Body of pancreas (tissue), 4 donors: ENCODE data around the gene MICAL2. TPM values are rescaled to one million over a fixed set of nuclear protein-coding genes. Genes with fewer than 3 reads are reported as not detected.

ENCODE experiments used
- ATAC-seq: fragments of 150-250 bp; one replicate; pipeline ENCODE4 v1.9.1; 2016
- DNase-seq, 4 donors: peaks; one replicate each; pipeline ENCODE4 v3.0.0-alpha.2; 2019
- H3K27ac ChIP-seq, 4 donors: fragments of 200-600 bp; sonication (generic); 1 replicate in 3 of 4; 2 replicates in 1 of 4; pipeline versions ENCODE4 v1.5.1 to v1.6.1; 2016 to 2019; ENCODE audit warnings: mild to moderate bottlenecking in 1 of 4, mixed read lengths in 1 of 4, moderate library complexity in 1 of 4
- H3K27me3 ChIP-seq, 2 donors: fragments of 200-600 bp; sonication (generic); one replicate each; pipeline ENCODE4 v1.6.0; 2016; ENCODE audit warnings: mild to moderate bottlenecking in 1 of 2
- H3K36me3 ChIP-seq, 2 donors: fragments of 200-600 bp; sonication (generic); replicated peaks in 1 of 2; 2 replicates each; pipeline ENCODE4 v1.5.1; 2016; ENCODE audit warnings: low read depth in 2 of 2; ENCODE audit not compliant: insufficient read depth in 1 of 2
- H3K4me1 ChIP-seq: fragments of 200-600 bp; sonication (generic); one replicate; pipeline ENCODE4 v1.6.0; 2016
- H3K4me3 ChIP-seq, 2 donors: fragments of 200-600 bp; sonication (generic); 1 replicate in 1 of 2; 2 replicates in 1 of 2; pipeline ENCODE4 v1.5.1; 2016 to 2019
- H3K9me3 ChIP-seq, 3 donors: fragments of 200-600 bp; sonication (generic); 1 replicate in 2 of 3; 2 replicates in 1 of 3; pipeline ENCODE4 v1.5.1; 2016
- POLR2A ChIP-seq, 3 donors: fragments of 450-650 bp; IDR thresholded peaks; one replicate each; pipeline ENCODE4 v1.6.1; 2016; ENCODE audit warnings: antibody characterized with exemption in 3 of 3, mild to moderate bottlenecking in 2 of 3
- WGBS, 2 donors: methylation state at CpG; one replicate each; pipeline ENCODE4 v1.1.5; 2017; 5-methylcytosine and 5-hydroxymethylcytosine counted together
- intact Hi-C: fragments of 100-400 bp; cut with DNase I; formaldehyde crosslinking; loops from one replicate; pipeline ENCODE4 v1.15.1; 2023
- total RNA-seq, 2 donors: library from RNA; depleted of rRNA; stranded (reverse); fragments of >200 nt; gene quantifications; one replicate each; pipeline ENCODE4 v1.1.0, GENCODE V29; 2016
- TF ChIP-seq, protein P1 (sequence below), 7 experiments: fragments of 450-650 bp in 4 of 7; fragments of 200-600 bp in 3 of 7; sonication (generic) in 3 of 7; IDR thresholded peaks; one replicate each; pipeline ENCODE4 v1.5.1; 2016 to 2019; ENCODE audit warnings: antibody characterized with exemption in 7 of 7

Gene MICAL2
- total RNA-seq, 2 donors from 2014 or later, result 16.6 to 24.4 TPM

DNA sequence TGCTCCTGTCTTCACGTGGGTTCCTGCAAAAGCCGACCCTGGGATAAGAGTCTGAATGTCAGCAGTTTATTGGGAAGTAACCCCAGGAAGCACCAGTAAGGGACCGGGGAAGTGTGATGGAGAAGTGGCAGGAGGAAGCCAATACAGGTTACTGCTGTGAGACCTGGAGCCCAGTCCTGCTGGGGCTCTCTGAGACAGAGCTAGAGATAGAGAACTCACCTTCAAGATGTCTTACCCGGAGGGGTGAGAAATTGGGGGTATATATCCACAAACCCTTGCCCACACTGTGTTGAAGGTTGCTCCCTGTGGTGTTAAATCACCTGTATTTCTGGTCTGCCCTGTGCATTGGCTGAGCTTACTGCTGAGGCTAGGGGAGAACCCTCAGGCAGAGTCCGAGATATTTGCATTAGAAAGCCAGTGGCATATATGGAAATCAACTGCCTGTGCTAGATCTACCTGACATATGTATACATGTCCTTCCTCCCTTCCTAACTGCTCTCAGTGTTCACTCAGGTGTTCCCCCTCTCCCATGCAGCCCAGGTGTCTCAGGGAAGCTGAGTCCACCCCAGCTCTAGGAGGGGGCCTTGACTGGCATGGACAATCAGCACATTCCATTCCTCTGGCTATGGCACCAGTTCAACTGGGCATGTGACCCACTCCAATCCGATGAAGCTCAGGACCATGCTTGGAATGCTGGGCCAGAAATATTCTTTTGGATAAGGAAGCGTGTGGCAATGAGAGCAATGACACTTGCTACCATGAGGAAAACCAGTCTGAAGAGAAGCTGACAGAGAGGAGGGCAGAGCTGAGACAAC is 6.8 kb upstream of the MICAL2 start:
- Histone ChIP-seq H3K4me3 (no peak overlapping the region), H3K27ac (no peak overlapping the region), H3K9me3 (no peaks in the 10 kb centered on the region), H3K36me3 (no peaks in the 10 kb centered on the region), H3K27me3 (no peaks in the 10 kb centered on the region), H3K4me1 (peaks cover 17% of the 10 kb centered on the region)
- ATAC-seq (peak; percentile 57), DNase-seq (peak in 3 of 4 donors; percentile 25 to 55 (median 35))
- 53 to 57% methylated on average over 7 of the region's 7 CpGs for WGBS, 2 donors
- no peak for TF ChIP-seq POLR2A (IDR thresholded peaks at IDR 0.05)
- TF ChIP-seq, protein P1, sequence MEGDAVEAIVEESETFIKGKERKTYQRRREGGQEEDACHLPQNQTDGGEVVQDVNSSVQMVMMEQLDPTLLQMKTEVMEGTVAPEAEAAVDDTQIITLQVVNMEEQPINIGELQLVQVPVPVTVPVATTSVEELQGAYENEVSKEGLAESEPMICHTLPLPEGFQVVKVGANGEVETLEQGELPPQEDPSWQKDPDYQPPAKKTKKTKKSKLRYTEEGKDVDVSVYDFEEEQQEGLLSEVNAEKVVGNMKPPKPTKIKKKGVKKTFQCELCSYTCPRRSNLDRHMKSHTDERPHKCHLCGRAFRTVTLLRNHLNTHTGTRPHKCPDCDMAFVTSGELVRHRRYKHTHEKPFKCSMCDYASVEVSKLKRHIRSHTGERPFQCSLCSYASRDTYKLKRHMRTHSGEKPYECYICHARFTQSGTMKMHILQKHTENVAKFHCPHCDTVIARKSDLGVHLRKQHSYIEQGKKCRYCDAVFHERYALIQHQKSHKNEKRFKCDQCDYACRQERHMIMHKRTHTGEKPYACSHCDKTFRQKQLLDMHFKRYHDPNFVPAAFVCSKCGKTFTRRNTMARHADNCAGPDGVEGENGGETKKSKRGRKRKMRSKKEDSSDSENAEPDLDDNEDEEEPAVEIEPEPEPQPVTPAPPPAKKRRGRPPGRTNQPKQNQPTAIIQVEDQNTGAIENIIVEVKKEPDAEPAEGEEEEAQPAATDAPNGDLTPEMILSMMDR (IDR thresholded peaks at IDR 0.05), result no peak
- intact Hi-C loops, result no loop called here

DNA sequence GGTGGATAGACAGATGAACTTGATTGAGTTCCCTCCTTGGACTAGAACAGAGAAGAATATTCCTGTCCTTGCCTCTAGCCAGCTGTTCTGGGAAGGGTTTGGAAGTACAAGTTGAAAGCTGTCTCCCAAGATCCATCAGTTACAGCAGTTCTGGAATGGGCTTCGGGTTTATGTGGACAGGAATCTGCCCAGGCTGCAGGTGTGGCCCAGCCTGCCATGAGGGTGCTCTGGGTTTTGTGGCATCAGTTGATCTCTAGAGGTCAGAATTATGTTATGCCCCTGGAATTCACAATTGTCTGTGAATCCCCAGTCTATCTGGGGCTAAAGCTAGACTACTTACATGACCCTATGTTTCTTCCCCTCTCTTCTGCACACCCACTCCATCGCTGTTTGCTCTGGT is 4.9 kb upstream of the MICAL2 start:
- DNase-seq (no peak), ATAC-seq (no peak)
- Histone ChIP-seq H3K9me3 (no peaks in the 10 kb centered on the region), H3K4me1 (peaks cover 23% of the 10 kb centered on the region), H3K4me3 (no peak overlapping the region), H3K27me3 (no peaks in the 10 kb centered on the region), H3K27ac (no peak overlapping the region), H3K36me3 (no peaks in the 10 kb centered on the region)
- WGBS, 2 donors, result 93 to 100% methylated on average over 2 of the region's 2 CpGs
- TF ChIP-seq, protein P1 (IDR thresholded peaks at IDR 0.05), result no peak
- no peak for TF ChIP-seq POLR2A (IDR thresholded peaks at IDR 0.05)
- intact Hi-C loops, result no loop called here

DNA sequence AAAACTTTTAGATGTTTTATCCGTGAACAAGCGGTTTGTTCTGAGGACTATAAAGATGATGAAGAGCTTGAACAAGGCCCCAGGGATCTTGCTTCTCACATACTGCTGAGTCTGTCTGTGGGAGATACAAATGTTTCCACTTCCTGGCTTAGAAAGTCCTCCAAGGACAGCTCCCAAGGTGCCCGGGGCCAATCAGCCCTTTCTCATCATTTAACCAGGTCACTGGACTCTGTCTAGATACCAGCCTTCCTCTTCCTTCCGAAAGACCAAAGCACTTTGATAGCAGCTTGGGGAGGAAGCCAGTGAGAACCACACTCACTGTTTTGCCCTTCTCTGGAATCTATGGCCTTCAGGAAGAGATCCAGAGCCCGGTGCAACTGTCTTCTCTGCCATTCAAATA is 4.3 kb upstream of the MICAL2 start:
- DNase-seq (no peak), ATAC-seq (no peak)
- 80 to 81% methylated on average over 5 of the region's 5 CpGs for WGBS, 2 donors
- H3K27ac ChIP-seq, result no peak overlapping the region
- H3K9me3 ChIP-seq, result no peaks in the 10 kb centered on the region
- no peaks in the 10 kb centered on the region for H3K36me3 ChIP-seq
- TF ChIP-seq, protein P1 (IDR thresholded peaks at IDR 0.05), result no peak
- TF ChIP-seq POLR2A (IDR thresholded peaks at IDR 0.05), result no peak
- intact Hi-C loops, result no loop called here
- H3K27me3 ChIP-seq, result no peaks in the 10 kb centered on the region
- H3K4me1 ChIP-seq, result peaks cover 20% of the 10 kb centered on the region
- H3K4me3 ChIP-seq, result no peak overlapping the region

DNA sequence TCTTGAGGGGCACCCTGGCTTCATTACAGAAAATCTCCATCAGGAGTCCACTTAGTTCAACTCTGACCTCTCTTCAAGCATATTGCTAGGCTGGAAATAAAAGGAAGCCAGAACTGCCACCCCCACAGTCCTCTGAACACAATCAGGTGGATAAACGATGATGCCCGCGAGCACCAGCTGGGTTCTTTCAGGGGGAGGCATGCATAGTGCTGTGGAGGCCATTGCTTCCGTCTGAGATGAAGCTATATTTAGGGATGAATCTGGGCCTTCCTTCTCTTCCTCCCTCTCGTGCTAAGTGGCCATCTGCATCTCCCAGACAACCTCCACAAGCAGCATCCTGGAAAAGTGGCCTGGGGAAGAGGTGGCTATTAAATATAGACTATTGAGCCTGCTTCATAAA is 3.9 kb upstream of the MICAL2 start:
- 61 to 81% methylated on average over 5 of the region's 5 CpGs for WGBS, 2 donors
- no peak for TF ChIP-seq POLR2A (IDR thresholded peaks at IDR 0.05)
- TF ChIP-seq, protein P1 (IDR thresholded peaks at IDR 0.05), result no peak
- intact Hi-C loops, result no loop called here

More for the DNA sequence above, 3.9 kb upstream of the MICAL2 start:
- Histone ChIP-seq H3K27ac (no peak overlapping the region), H3K36me3 (no peaks in the 10 kb centered on the region), H3K4me3 (no peak overlapping the region), H3K27me3 (no peaks in the 10 kb centered on the region), H3K9me3 (no peaks in the 10 kb centered on the region), H3K4me1 (peaks cover 20% of the 10 kb centered on the region)
- DNase-seq (no peak), ATAC-seq (no peak)
